ENCODE results near the gene GRPR.
"Not testable (repeated sequence)": the region's sequence is repeated elsewhere in the genome, so short reads cannot be mapped to it uniquely, and the experiment has no call there.

GRPR gene

GRCh38 chrX:16138108-16138427 lies 14.7 kb downstream of the GRPR start:
- no peak for DNase-seq

DNA sequence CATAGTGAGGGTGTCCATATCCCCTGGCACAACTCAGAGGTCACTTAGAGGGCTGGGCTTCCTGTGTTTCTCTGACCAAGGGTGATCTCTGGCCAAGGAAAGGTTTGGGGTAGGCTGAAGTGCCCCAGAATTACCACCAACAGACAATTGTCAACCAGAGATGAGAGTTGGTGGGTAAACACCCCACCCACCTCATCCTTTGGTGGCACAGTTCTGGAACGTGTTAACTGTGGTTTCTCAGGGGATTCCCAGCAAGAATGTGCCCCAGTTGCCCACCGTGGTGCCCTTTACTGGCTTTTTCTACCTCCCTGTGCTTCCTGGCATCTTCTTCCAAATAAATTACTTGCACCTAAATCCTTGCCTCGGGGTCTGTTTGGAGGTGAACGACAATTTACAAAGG lies 17.1 kb downstream of the GRPR start:
- DNase-seq = no peak

- DNase-seq = no peak
These were observed 17.6 kb downstream of the GRPR start for GRCh38 chrX:16140983-16141382.

GRCh38 chrX:16141422-16142245 lies 18.3 kb downstream of the GRPR start:
- no peak for DNase-seq

GRCh38 chrX:16142246-16142558 lies 18.8 kb downstream of the GRPR start:
- no peak for DNase-seq

DNA sequence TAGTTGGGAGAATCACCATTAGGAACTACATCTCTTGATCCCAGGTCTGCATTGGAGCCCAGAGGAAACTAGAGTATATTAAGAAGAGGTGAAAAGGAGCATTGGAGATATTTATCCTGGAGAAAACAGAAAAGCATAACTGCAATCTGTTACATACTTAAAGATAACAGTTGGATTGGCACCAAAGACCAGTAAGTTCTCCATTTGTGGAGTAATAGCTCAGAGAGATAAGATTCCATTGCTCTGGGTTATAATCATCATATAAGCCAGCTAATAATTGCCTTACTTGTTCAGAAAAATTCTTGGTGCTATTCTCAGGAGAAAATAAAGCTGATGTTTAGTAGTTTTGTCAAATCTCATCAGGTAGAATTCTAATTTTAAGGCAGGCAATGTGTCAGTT lies 20.6 kb downstream of the GRPR start:
- no peak for DNase-seq

- DNase-seq = no peak
These were observed 21.1 kb downstream of the GRPR start for GRCh38 chrX:16144420-16144819.

DNA sequence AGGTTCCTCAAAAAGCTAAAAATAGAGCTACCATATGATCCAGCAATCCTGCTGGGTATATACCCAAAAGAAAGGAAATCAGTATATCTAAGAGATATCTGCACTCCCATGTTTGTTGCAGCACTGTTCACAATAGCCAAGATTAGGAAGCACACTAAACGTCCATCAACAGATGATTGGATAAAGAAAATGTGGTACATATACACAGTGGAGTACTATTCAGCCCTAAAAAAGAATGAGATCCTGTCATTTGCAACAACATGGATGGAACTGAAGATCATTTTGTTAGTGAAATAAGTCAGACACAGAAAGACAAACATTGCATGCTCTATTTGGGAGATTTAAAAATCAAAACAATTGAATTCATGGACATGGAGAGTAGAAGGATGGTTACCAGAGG lies 21.7 kb downstream of the GRPR start:
- not testable (repeated sequence) for DNase-seq

- no peak for DNase-seq
These were observed 22.3 kb downstream of the GRPR start for GRCh38 chrX:16145656-16146055.

- DNase-seq = no peak
These were observed 25.5 kb downstream of the GRPR start for GRCh38 chrX:16148896-16149295.

DNA sequence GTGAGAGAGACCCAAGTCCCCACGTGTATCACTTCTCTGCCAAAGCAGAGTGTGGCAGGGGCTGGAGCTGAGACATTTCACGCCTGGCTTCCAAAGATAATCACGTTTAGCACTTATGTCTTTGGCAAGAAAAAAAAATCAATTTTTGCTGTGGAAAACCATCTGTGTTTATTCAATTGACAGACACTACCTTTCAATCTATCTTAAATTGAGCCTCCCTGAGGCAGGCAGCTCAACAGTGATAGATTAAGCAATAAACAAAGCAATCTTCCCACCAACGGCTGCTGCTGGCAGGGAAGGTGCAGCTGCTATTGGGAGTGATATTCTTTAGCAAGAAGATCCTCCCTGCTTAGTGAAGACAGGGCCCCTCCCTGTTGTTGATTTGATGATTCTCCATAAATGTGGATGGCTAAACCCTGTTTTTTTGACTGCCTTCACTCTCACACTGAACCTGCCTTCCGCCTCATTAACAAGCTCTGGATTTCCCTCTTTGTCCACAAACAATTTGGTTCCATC lies 32.3 kb downstream of the GRPR start:
- DNase-seq = no peak

- no peak for DNase-seq
These were observed 33.4 kb downstream of the GRPR start for GRCh38 chrX:16156692-16157331.

DNA sequence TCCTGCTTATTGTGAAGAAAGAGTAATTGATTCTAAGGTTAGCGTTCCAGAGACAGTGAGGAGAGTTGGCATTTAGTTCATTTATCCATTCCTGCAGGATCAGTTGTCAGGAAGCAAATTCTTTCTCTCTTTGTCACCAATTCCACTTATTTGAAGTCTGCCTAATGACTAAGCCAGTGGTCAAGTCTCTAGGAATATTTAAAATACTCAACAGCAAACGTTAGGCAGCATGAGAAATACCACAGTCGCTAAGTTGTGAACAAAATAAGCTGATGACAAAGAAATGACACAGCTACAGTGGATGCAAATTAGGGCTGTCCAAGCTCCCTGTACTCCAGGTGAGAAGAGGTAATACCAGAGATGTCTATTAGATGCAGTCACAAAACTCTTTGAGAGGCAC lies 37.4 kb downstream of the GRPR start:
- DNase-seq = peak; percentile 48 to 84

GRCh38 chrX:16161173-16161572 lies 37.8 kb downstream of the GRPR start:
- DNase-seq = not testable (repeated sequence)

DNA sequence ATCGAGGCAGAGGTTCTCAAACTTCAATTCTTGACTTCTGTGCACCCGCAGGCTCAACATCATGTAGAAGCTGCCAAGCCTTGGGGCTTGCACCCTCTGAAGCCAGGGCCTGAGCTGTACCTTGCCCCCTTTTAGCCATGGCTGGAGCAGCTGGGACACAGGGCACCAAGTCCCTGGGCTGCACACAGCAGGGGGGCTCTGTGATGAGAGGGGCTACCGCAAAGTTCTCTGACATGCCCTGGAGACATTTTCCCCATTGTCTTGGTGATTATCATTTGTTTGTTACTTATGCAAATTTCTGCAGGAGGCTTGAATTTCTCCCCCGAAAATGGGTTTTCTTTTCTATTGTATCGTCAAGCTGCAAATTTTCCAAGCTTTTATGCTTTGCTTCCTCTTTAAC lies 39.0 kb downstream of the GRPR start:
- no peak for DNase-seq

- no peak for DNase-seq
These were observed 41.4 kb downstream of the GRPR start for GRCh38 chrX:16164748-16165147.

DNA sequence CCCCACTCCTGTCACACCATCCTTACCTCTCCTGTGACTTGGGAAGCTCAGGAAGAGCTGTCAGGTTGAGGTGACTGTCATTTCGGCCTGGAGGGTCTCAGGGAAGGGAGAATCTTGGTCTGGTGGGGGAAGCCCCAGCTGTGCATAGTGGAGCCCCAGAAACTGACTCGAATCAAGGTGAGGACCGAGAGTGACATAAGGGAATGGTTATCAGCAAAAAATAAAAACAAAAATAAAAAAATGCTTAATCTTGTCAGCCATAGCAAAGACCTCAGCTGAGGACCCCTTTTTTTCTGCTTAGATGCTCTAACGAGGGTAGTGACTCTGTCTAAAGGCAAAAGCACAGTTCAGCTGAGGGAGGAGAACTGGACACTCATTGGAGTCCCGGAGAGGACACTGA lies 43.8 kb downstream of the GRPR start, which contains the start of gene MAGEB17:
MAGEB17 (plus strand) TSS at position 301 of the 400 bp plus-strand sequence. CDS start 2,902 bp downstream, outside the sequence.
- no peak for DNase-seq

GRCh38 chrX:16171039-16171438 lies 47.7 kb downstream of the GRPR start:
- DNase-seq = no peak

- DNase-seq = no peak
These were observed 48.6 kb downstream of the GRPR start for GRCh38 chrX:16171944-16172343.

- DNase-seq = no peak
These were observed 49.0 kb downstream of the GRPR start for GRCh38 chrX:16172391-16172790.

GRCh38 chrX:16175329-16176061 lies 52.1 kb downstream of the GRPR start:
- DNase-seq = no peak

GRCh38 chrX:16177260-16177659 lies 53.9 kb downstream of the GRPR start:
- no peak for DNase-seq

GRCh38 chrX:16183843-16184242 lies 60.5 kb downstream of the GRPR start:
- not testable (repeated sequence) for DNase-seq

GRCh38 chrX:16185725-16186136 lies 62.4 kb downstream of the GRPR start:
- DNase-seq = peak; percentile 16 to 61
